Bronchial epithelial cell (primary cell): ENCODE measurements around the gene JMJD8. TPM values are rescaled to one million over a fixed set of nuclear protein-coding genes. Genes with fewer than 3 reads are reported as not detected.

Experiments
- DNase-seq: peaks from one replicate; pipeline ENCODE4 v3.0.0-alpha.2; 2010; ENCODE audit warnings: low read depth
- FAIRE-seq: peaks from 2 replicates; lab custom pipeline; 2011; peaks lifted over from hg19 to GRCh38; lab: Jason Lieb, UNC
- H3K27me3 ChIP-seq: 2 replicates; pipeline ENCODE4 v1.5.1; 2011; ENCODE audit warnings: low read length; ENCODE audit not compliant: control insufficient read depth, insufficient read depth
- H3K36me3 ChIP-seq: 2 replicates; pipeline ENCODE4 v1.5.1; 2011; ENCODE audit warnings: low read length; ENCODE audit not compliant: control insufficient read depth, insufficient read depth
- H3K4me3 ChIP-seq: 2 replicates; pipeline ENCODE4 v1.5.1; 2011; ENCODE audit warnings: mild to moderate bottlenecking, low read depth, low read length, control low read depth
- total RNA-seq: library from RNA; depleted of rRNA; stranded (reverse); fragments of >200 nt; gene quantifications from 2 replicates; pipeline ENCODE4 v1.2.1, GENCODE V29; 2014
- TF ChIP-seq, protein P1 (sequence below): IDR thresholded peaks from 2 replicates; pipeline ENCODE4 v1.5.1; 2011; ENCODE audit warnings: mild to moderate bottlenecking, moderate library complexity, low read length, control low read depth, inconsistent platforms; ENCODE audit not compliant: insufficient read depth, severe bottlenecking

JMJD8 gene
- total RNA-seq, 1 donor from 2014 or later, result 16.8 TPM

DNA sequence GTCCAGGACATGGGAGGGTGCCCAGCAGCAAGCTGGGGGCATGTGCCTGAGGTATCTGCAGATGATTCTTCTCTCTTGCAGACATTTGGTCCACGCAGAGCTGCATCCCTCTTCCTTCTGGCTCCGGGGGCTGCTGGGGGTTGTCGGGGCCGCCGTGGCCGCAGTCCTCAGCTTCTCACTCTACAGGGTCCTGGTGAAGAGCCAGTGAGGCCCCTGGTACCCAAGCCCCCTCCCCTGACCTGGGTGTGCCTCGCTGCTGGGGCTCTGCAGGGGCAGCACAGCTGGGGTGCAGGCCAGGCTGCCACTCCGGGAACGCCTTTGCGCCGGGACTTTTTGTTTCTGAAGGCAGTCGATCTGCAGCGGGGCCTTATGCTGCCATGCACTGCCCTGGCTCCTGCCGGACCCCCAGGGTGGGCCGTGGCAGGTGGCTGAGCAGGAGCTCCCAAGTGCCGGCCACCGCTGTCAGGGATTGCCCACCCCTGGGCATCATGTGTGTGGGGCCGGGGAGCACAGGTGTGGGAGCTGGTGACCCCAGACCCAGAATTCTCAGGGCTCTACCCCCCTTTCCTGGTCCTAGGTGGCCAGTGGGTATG, 10.6 kb downstream of the JMJD8 start:
- no peak for FAIRE-seq

DNA sequence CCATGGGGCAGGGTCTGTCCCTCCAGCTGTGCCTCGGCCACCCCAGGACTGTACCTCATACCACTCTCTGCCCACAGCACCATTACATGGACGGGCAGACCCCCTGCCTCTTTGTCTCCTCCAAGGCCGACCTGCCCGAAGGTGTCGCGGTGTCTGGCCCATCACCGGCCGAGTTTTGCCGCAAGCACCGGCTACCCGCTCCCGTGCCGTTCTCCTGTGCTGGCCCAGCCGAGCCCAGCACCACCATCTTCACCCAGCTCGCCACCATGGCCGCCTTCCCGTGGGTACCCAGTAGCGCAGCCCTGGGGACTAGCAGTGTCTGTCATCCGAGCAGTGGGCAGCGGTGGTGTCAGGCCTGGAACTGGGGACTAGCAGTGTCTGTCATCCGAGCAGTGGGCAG, 11.3 kb downstream of the JMJD8 start:
- FAIRE-seq (no peak), DNase-seq (no peak)
- TF ChIP-seq, protein P1, sequence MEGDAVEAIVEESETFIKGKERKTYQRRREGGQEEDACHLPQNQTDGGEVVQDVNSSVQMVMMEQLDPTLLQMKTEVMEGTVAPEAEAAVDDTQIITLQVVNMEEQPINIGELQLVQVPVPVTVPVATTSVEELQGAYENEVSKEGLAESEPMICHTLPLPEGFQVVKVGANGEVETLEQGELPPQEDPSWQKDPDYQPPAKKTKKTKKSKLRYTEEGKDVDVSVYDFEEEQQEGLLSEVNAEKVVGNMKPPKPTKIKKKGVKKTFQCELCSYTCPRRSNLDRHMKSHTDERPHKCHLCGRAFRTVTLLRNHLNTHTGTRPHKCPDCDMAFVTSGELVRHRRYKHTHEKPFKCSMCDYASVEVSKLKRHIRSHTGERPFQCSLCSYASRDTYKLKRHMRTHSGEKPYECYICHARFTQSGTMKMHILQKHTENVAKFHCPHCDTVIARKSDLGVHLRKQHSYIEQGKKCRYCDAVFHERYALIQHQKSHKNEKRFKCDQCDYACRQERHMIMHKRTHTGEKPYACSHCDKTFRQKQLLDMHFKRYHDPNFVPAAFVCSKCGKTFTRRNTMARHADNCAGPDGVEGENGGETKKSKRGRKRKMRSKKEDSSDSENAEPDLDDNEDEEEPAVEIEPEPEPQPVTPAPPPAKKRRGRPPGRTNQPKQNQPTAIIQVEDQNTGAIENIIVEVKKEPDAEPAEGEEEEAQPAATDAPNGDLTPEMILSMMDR, result no peak
- H3K4me3 ChIP-seq, result no peak overlapping the region
- peaks cover 31% of the 10 kb centered on the region for H3K36me3 ChIP-seq
- no peaks in the 10 kb centered on the region for H3K27me3 ChIP-seq

More for the DNA sequence above, 10.6 kb downstream of the JMJD8 start:
- TF ChIP-seq, protein P1, result no peak
- peaks cover 32% of the 10 kb centered on the region for H3K36me3 ChIP-seq
- H3K27me3 ChIP-seq, result no peaks in the 10 kb centered on the region
- no peak overlapping the region for H3K4me3 ChIP-seq
- no peak for DNase-seq

DNA sequence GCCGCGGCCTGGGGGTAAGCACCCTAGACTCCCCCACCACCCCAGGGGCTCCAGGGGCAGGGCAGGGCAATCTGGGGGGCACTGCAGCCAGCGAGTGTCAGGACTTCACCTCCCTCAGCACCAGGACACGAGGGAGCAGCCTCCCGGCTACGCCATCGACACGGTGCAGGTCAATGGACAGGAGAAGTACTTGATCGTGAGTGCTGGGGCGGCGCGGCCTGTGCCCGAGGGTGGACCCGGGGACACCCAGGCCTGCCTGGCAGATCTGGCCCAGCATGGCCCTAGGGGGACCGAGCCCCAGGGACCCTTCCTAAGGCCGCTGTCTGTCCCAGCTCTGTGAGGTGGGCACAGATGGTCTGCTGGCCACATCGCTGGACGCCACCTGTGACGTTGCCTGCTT, 11.8 kb downstream of the JMJD8 start:
- TF ChIP-seq, protein P1, result no peak
- Histone ChIP-seq H3K27me3 (no peaks in the 10 kb centered on the region), H3K36me3 (peaks cover 31% of the 10 kb centered on the region)

DNA sequence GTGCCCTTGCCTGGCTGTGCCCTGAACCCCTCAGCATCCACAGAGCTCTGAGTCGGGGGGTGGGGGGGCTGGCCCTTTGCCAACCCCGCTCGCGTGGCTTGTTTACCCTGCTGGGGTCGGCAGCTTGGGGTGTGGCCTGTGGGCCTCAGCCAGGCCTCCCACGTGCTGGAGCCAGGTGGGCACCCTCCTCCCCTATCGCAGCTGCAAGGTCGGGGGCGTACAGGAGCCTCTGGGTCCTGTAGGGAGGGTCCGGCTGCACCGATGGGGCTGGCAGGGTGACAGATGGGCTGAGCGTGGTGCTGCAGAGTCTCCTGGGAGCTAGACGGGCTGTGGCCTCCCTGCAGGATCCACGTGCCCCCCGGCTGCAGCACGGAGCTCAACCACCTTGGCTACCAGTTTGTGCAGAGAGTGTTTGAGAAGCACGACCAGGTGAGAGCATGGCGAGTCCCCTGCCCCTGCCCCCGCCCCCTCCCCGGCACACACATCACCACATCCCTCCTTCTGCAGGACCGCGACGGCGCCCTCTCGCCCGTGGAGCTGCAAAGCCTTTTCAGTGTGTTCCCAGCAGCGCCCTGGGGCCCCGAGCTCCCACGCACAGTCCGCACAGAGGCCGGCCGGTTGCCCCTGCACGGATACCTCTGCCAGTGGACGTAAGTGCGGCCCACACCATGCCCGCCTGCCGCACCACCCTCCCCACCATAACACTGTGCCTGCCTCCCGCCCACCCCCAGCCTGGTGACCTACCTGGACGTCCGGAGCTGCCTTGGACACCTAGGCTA, 12.6 kb downstream of the JMJD8 start:
- Histone ChIP-seq H3K36me3 (peaks cover 31% of the 10 kb centered on the region), H3K27me3 (no peaks in the 10 kb centered on the region), H3K4me3 (no peak overlapping the region)
- FAIRE-seq, result no peak
- TF ChIP-seq, protein P1, result no peak
- no peak for DNase-seq

More for the DNA sequence above, 11.8 kb downstream of the JMJD8 start:
- FAIRE-seq (no peak), DNase-seq (no peak)
- no peak overlapping the region for H3K4me3 ChIP-seq

DNA sequence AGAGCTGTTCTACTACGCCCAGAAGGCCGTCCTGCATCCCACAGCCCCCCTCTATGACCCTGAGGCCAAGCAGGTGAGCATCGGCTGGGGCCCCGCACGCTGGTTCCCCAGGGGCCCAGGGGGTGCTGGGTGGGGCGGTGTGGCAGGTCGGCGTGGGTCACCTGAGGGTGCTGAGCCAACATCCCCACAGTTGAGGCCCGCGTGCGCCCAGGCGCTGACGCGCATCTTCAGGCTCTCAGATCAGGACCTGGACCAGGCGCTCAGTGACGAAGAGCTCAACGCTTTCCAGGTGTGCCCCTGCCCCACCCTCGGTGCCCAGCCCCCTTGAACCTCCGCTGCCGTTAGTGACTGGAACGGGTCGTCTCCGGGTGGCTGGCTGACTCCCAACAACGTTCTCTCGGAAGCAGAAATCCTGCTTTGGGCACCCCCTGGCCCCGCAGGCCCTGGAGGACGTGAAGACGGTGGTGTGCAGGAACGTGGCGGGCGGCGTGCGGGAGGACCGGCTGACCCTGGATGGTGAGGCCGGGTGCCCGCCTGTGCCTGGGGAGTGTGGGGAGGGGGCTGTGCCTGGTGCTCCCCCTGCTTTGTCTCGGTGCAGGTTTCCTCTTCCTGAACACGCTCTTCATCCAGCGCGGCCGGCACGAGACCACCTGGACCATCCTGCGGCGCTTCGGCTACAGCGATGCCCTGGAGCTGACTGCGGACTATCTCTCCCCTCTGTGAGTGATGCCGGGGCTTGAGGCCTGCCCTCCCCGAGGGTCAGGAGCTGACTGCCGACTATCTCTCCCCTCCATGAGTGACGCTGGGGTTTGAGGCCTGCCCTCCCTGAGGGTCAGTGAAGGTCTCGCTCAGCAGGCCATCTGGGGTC, 13.4 kb downstream of the JMJD8 start:
- Histone ChIP-seq H3K27me3 (no peaks in the 10 kb centered on the region), H3K4me3 (no peak overlapping the region), H3K36me3 (peaks cover 31% of the 10 kb centered on the region)
- TF ChIP-seq, protein P1, result no peak
- FAIRE-seq (no peak), DNase-seq (no peak)
